HG02759 (cell line): ENCODE results near the gene BMP4.
"Not testable (repeated sequence)": the region's sequence is repeated elsewhere in the genome, so short reads cannot be mapped to it uniquely, and the experiment has no call there.

Experiments
- ATAC-seq: cut with Tn5 transposase; IDR thresholded peaks from one replicate; pipeline ENCODE4 v1.9.1; 2021; ENCODE audit warnings: mild to moderate bottlenecking, moderate library complexity; ENCODE audit not compliant: unreplicated experiment

Gene BMP4

GRCh38 chr14:53956427-53957201, at the start of gene BMP4:
TSS of gene BMP4 (minus strand) at chr14:53956825. CDS start at chr14:53952222, 4,603 bp downstream.
- peak; percentile 39 for ATAC-seq

- no peak for ATAC-seq
Measured at GRCh38 chr14:54003064-54003463, 46.4 kb upstream of the BMP4 start.

GRCh38 chr14:54002653-54003052, 46.0 kb upstream of the BMP4 start:
- no peak for ATAC-seq

- ATAC-seq, result no peak
Measured at GRCh38 chr14:54001189-54001878, 44.7 kb upstream of the BMP4 start.

- ATAC-seq, result no peak
Measured at GRCh38 chr14:54000341-54000811, 43.8 kb upstream of the BMP4 start.

- no peak for ATAC-seq
Measured at GRCh38 chr14:53999061-53999488, 42.5 kb upstream of the BMP4 start.

GRCh38 chr14:53996041-53996440, 39.4 kb upstream of the BMP4 start:
- ATAC-seq, result no peak

- no peak for ATAC-seq
Measured at GRCh38 chr14:53993920-53994607, 37.4 kb upstream of the BMP4 start.

GRCh38 chr14:53990978-53991377, 34.4 kb upstream of the BMP4 start:
- no peak for ATAC-seq

GRCh38 chr14:53986718-53987117, 30.1 kb upstream of the BMP4 start:
- ATAC-seq, result not testable (repeated sequence)

- ATAC-seq, result not testable (repeated sequence)
Measured at GRCh38 chr14:53984958-53985357, 28.3 kb upstream of the BMP4 start.

GRCh38 chr14:53983112-53983511, 26.5 kb upstream of the BMP4 start:
- ATAC-seq, result no peak

- ATAC-seq, result no peak
Measured at GRCh38 chr14:53982546-53982945, 25.9 kb upstream of the BMP4 start.

- ATAC-seq, result no peak
Measured at GRCh38 chr14:53979747-53980642, 23.4 kb upstream of the BMP4 start.

GRCh38 chr14:53979113-53979681, 22.6 kb upstream of the BMP4 start:
- no peak for ATAC-seq

GRCh38 chr14:53978194-53978593, 21.6 kb upstream of the BMP4 start:
- ATAC-seq, result no peak

GRCh38 chr14:53975444-53975843, 18.8 kb upstream of the BMP4 start:
- no peak for ATAC-seq

GRCh38 chr14:53971521-53971920, 14.9 kb upstream of the BMP4 start:
- ATAC-seq, result no peak

- no peak for ATAC-seq
Measured at GRCh38 chr14:53969326-53969725, 12.7 kb upstream of the BMP4 start.

- no peak for ATAC-seq
Measured at GRCh38 chr14:53968726-53969125, 12.1 kb upstream of the BMP4 start.
